H1 (cell line): ENCODE data around the gene NIFK. TPM values are rescaled to one million over a fixed set of nuclear protein-coding genes. Genes with fewer than 3 reads are reported as not detected.
A peak's percentile ranks its signal among the peaks of the same experiment; 100 is the strongest.

Experiments
- CTCF ChIA-PET: fragments of 300-600 bp; sonication (Branson Sonifier 250); formaldehyde crosslinking; loops from one replicate; lab custom pipeline; 2021; ENCODE audit not compliant: partially characterized antibody; lab: Charles Lee
- POLR2A ChIA-PET: fragments of 300-600 bp; sonication (Branson Sonifier 250); formaldehyde crosslinking; loops from one replicate; lab custom pipeline; 2021; ENCODE audit warnings: inconsistent platforms; ENCODE audit not compliant: partially characterized antibody; lab: Charles Lee
- DNase-seq, 2 experiments: peaks; one replicate each; pipeline versions ENCODE4 v3.0.0 to v3.0.0-alpha.2; 2010 to 2022; ENCODE audit warnings: low spot score in 2 of 2, low read depth in 1 of 2, mixed read lengths in 1 of 2
- FAIRE-seq: peaks from 2 replicates; lab custom pipeline; 2011; peaks lifted over from hg19 to GRCh38; lab: Jason Lieb, UNC
- H2AFZ ChIP-seq: 2 replicates; pipeline ENCODE4 v1.8.1; 2012; ENCODE audit warnings: low read length, inconsistent platforms
- H2AK5ac ChIP-seq: 2 replicates; pipeline ENCODE4 v1.6.1; 2013; ENCODE audit warnings: low read depth, low read length
- H2BK120ac ChIP-seq: replicated peaks from 2 replicates; pipeline ENCODE3; 2013; ENCODE audit warnings: low read depth, low read length, inconsistent platforms
- H2BK12ac ChIP-seq: 2 replicates; pipeline ENCODE4 v1.6.1; 2013; ENCODE audit warnings: low read depth, low read length
- H2BK15ac ChIP-seq: 2 replicates; pipeline ENCODE4 v1.6.1; 2013; ENCODE audit warnings: low read length
- H2BK20ac ChIP-seq: 2 replicates; pipeline ENCODE4 v1.6.1; 2013; ENCODE audit warnings: low read length
- H2BK5ac ChIP-seq: 2 replicates; pipeline ENCODE4 v1.6.1; 2013; ENCODE audit warnings: low read depth, low read length
- H3K14ac ChIP-seq: 2 replicates; pipeline ENCODE4 v1.6.1; 2013; ENCODE audit warnings: inconsistent platforms; ENCODE audit not compliant: insufficient read length
- H3K18ac ChIP-seq: 2 replicates; pipeline ENCODE4 v1.6.1; 2013; ENCODE audit warnings: low read length; ENCODE audit errors: extremely low read depth
- H3K23ac ChIP-seq: 2 replicates; pipeline ENCODE4 v1.6.1; 2013; ENCODE audit warnings: inconsistent platforms; ENCODE audit not compliant: insufficient read length
- H3K23me2 ChIP-seq: 2 replicates; pipeline ENCODE4 v1.6.1; 2013; ENCODE audit warnings: low read depth, low read length
- H3K27ac ChIP-seq: 2 replicates; pipeline ENCODE4 v1.6.1; 2011; ENCODE audit warnings: low read depth, low read length, inconsistent platforms
- H3K27me3 ChIP-seq, 4 experiments: replicated peaks in 1 of 4; 1 replicate in 1 of 4; 2 replicates in 3 of 4; pipeline versions ENCODE4 v1.6.1 to v1.8.1; 2011 to 2013; ENCODE audit warnings: low read length in 3 of 4, mild to moderate bottlenecking in 3 of 4, inconsistent platforms in 2 of 4, mixed read lengths in 2 of 4, moderate library complexity in 1 of 4; ENCODE audit not compliant: control insufficient read depth in 3 of 4, insufficient read depth in 3 of 4; ENCODE audit errors: extremely low read depth in 1 of 4
- H3K36me3 ChIP-seq, 4 experiments: 2 replicates each; pipeline versions ENCODE4 v1.6.1 to v1.8.1; 2011 to 2013; ENCODE audit warnings: mild to moderate bottlenecking in 4 of 4, low read length in 3 of 4, moderate library complexity in 2 of 4, control low read depth in 1 of 4, inconsistent platforms in 1 of 4; ENCODE audit not compliant: insufficient read depth in 4 of 4, control insufficient read depth in 2 of 4
- H3K4ac ChIP-seq: replicated peaks from 2 replicates; pipeline ENCODE3; 2013; ENCODE audit warnings: low read length, low read depth, mixed read lengths, inconsistent platforms; ENCODE audit not compliant: insufficient read length
- H3K4me1 ChIP-seq, 4 experiments: replicated peaks in 1 of 4; 1 replicate in 1 of 4; 2 replicates in 3 of 4; pipeline versions ENCODE4 v1.6.1 to v1.8.1; 2011 to 2013; ENCODE audit warnings: low read length in 3 of 4, inconsistent platforms in 2 of 4, mixed read lengths in 1 of 4; ENCODE audit not compliant: insufficient read depth in 4 of 4, control insufficient read depth in 3 of 4
- H3K4me2 ChIP-seq, 2 experiments: 2 replicates each; pipeline versions ENCODE4 v1.6.1 to v1.8.1; 2011 to 2013; ENCODE audit warnings: low read depth in 2 of 2, low read length in 2 of 2, control low read depth in 1 of 2, inconsistent platforms in 1 of 2, mild to moderate bottlenecking in 1 of 2; ENCODE audit not compliant: insufficient read depth in 1 of 2
- H3K4me3 ChIP-seq, 4 experiments: fragments of 200-600, 300-600 bp in 1 of 4; sonication (generic), shearing (Covaris generic), sonication (Bioruptor Twin) in 1 of 4; 2 replicates each; pipeline versions ENCODE4 v1.5.1 to v1.8.1; 2011 to 2016; ENCODE audit warnings: low read length in 4 of 4, low read depth in 3 of 4, control low read depth in 2 of 4, inconsistent platforms in 2 of 4, mild to moderate bottlenecking in 2 of 4, mixed read lengths in 1 of 4, moderate library complexity in 1 of 4; ENCODE audit not compliant: insufficient read depth in 2 of 4; ENCODE audit errors: extremely low read depth in 1 of 4
- H3K56ac ChIP-seq: replicated peaks from 2 replicates; pipeline ENCODE3; 2013; ENCODE audit warnings: low read depth, mild to moderate bottlenecking, mixed read lengths, low read length, inconsistent platforms; ENCODE audit not compliant: insufficient read length
- H3K79me1 ChIP-seq: 2 replicates; pipeline ENCODE4 v1.6.1; 2013; ENCODE audit warnings: low read depth, low read length, control low read depth
- H3K79me2 ChIP-seq, 2 experiments: 2 replicates each; pipeline versions ENCODE4 v1.6.1 to v1.8.1; 2012 to 2013; ENCODE audit warnings: low read length in 2 of 2, mild to moderate bottlenecking in 2 of 2, inconsistent platforms in 1 of 2; ENCODE audit not compliant: insufficient read depth in 2 of 2, control insufficient read depth in 1 of 2
- H3K9ac ChIP-seq, 4 experiments: replicated peaks in 1 of 4; 1 replicate in 1 of 4; 2 replicates in 3 of 4; pipeline versions ENCODE4 v1.6.1 to v1.8.1; 2011 to 2013; ENCODE audit warnings: low read depth in 3 of 4, low read length in 3 of 4, control low read depth in 2 of 4, mild to moderate bottlenecking in 2 of 4, moderate library complexity in 2 of 4, inconsistent platforms in 1 of 4; ENCODE audit errors: extremely low read depth in 1 of 4
- H3K9me3 ChIP-seq, 2 experiments: 2 replicates each; pipeline versions ENCODE4 v1.6.1 to v1.8.1; 2012 to 2013; ENCODE audit warnings: mild to moderate bottlenecking in 2 of 2, moderate library complexity in 2 of 2, control low read depth in 1 of 2, inconsistent platforms in 1 of 2, low read depth in 1 of 2, low read length in 1 of 2, mixed read lengths in 1 of 2; ENCODE audit not compliant: insufficient read depth in 2 of 2
- H4K20me1 ChIP-seq, 2 experiments: replicated peaks in 1 of 2; 2 replicates each; pipeline versions ENCODE3 to v1.8.1; 2011 to 2013; ENCODE audit warnings: inconsistent platforms in 2 of 2, low read length in 2 of 2, mild to moderate bottlenecking in 1 of 2; ENCODE audit not compliant: insufficient read depth in 2 of 2, control insufficient read depth in 1 of 2
- H4K5ac ChIP-seq: 2 replicates; pipeline ENCODE4 v1.6.1; 2013; ENCODE audit warnings: low read length, low read depth, mixed read lengths, inconsistent platforms; ENCODE audit not compliant: insufficient read length
- H4K8ac ChIP-seq: 2 replicates; pipeline ENCODE4 v1.8.0; 2013; ENCODE audit warnings: mild to moderate bottlenecking, moderate library complexity, low read length, inconsistent platforms; ENCODE audit not compliant: insufficient read depth; ENCODE audit errors: extremely low read depth
- H4K91ac ChIP-seq: replicated peaks from 2 replicates; pipeline ENCODE3; 2013; ENCODE audit warnings: low read length, mixed read lengths, inconsistent platforms; ENCODE audit not compliant: insufficient read length
- ASH2L ChIP-seq: fragments of 200-600, 300-600 bp; sonication (generic); IDR thresholded peaks from one replicate; pipeline ENCODE4 v1.7.1; 2017; ENCODE audit warnings: low read length
- BACH1 ChIP-seq: IDR thresholded peaks from 2 replicates; pipeline ENCODE4 v1.6.1; 2012; ENCODE audit warnings: low read length, improper control_type of control experiment
- CREB1 ChIP-seq: IDR thresholded peaks from 2 replicates; pipeline ENCODE4 v1.6.1; 2012; ENCODE audit warnings: inconsistent platforms
- NANOG ChIP-seq: IDR thresholded peaks from 2 replicates; pipeline ENCODE4 v1.6.1; 2011; ENCODE audit warnings: low read length, low read depth, mild to moderate bottlenecking, inconsistent platforms; ENCODE audit not compliant: insufficient read depth, poor library complexity, severe bottlenecking
- RAD21 ChIP-seq, 2 experiments: IDR thresholded peaks in 1 of 2; conservative IDR thresholded peaks in 1 of 2; 2 replicates each; pipeline ENCODE4 v1.6.1; 2011; ENCODE audit warnings: low read depth in 2 of 2, low read length in 2 of 2, improper control_type of control experiment in 1 of 2, inconsistent platforms in 1 of 2, mild to moderate bottlenecking in 1 of 2, moderate library complexity in 1 of 2
- SAP30 ChIP-seq: fragments of 300-600 bp; sonication (generic); IDR thresholded peaks from 2 replicates; pipeline ENCODE4 v1.7.1; 2012; ENCODE audit warnings: low read length, moderate library complexity, mild to moderate bottlenecking, inconsistent platforms; ENCODE audit not compliant: insufficient read depth, insufficient replicate concordance
- SP1 ChIP-seq: IDR thresholded peaks from 2 replicates; pipeline ENCODE4 v1.6.1; 2011; ENCODE audit warnings: low read depth, low read length
- WGBS, 2 experiments: shearing (Covaris generic) in 1 of 2; methylation state at CpG; one replicate each; pipeline versions ENCODE4 v1.1.6 to v1.1.7; 2013 to 2015; ENCODE audit warnings: low lambda C conversion rate in 2 of 2, mixed read lengths in 2 of 2, inconsistent platforms in 1 of 2, low coverage in 1 of 2, missing lambda C conversion rate in 1 of 2; ENCODE audit not compliant: insufficient replicate concordance in 2 of 2, insufficient coverage in 1 of 2, insufficient read length in 1 of 2; ENCODE audit errors: extremely low coverage in 1 of 2, missing lambda C conversion rate in 1 of 2; 5-methylcytosine and 5-hydroxymethylcytosine counted together
- polyA plus RNA-seq, 7 experiments: library from polyadenylated mRNA; depleted of rRNA in 3 of 7; stranded (reverse) in 5 of 7; unstranded in 2 of 7; fragments of >200 nt in 5 of 7; fragments of 200-250 nt in 2 of 7; gene quantifications; 1 replicate in 5 of 7; 2 replicates in 1 of 7; 4 replicates in 1 of 7; pipeline versions ENCODE4 v1.2.1 to v1.2.3, GENCODE V29; 2011 to 2013; ENCODE audit warnings: missing spikeins in 2 of 7, mixed read lengths in 2 of 7
- total RNA-seq: library from RNA; stranded (reverse); fragmentation: NEBNext Ultra II Directional; extraction: Animal tissue kit (Norgen Biotek cat#: 25700); gene quantifications from 2 replicates; pipeline ENCODE4 v1.2.1, GENCODE V29; 2021
- TF ChIP-seq, protein P1 (sequence below): IDR thresholded peaks from 2 replicates; pipeline ENCODE4 v1.6.1; 2012; ENCODE audit warnings: low read length, inconsistent platforms

Gene NIFK
- total and polyA plus RNA-seq, 2 of the 8 experiments (the other 6 are each of a cell fraction or from before 2014, with no cell fraction given) = 24.4 to 117 TPM

DNA sequence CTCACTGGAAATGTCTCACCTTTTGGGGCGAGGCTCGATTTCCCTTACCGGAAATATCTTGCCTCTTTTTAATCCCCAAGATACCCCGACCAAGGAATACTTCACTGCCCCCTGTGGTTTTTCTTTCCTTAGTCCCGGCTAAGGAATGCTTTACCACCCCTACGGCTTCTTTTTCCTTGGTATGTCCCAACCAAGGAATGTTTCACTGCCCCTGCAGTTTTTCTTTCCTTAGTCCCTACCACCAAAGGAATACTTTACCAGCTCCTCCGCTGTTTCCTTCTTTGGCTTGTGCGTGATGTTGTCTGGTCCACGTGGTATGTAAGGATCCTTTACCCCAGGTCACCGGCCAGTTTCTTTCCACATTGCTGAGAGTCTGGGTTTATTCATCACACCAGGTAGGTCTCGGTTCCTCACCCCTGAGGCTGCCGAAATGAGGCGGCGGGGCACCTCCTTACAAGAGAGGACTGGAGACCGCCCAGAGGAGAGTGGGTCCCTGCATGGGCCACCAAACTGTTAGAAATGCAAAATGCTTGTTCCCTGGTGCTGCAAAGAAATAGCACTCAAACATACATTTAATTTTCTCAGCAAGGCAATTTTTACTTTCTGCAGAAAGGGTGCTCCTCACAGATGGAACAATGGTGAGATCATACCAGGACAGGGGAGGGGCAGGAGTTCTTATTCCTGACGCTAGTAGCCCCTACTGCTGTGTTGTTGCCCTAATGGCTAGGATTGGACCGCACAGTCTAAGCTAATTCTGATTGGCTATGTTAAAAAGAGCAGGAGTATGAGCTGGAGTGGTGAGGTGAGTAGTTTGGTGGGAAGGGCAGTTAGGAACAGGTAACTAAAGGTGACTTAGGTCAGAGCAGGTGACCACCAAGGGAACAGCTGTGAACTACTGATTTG is 54.0 kb downstream of the NIFK start:
- peak overlapping the region; percentile 96 for H2BK5ac ChIP-seq
- FAIRE-seq = peak; percentile 97
- peaks cover 0 to 19% of the 10 kb centered on the region in 2 experiments; a peak in 2 of 4 replicates for H3K79me2 ChIP-seq
- H3K14ac ChIP-seq = no peak overlapping the region
- no peak overlapping the region for H2AFZ ChIP-seq
- H3K18ac ChIP-seq = peak overlapping the region; percentile 97
- no peaks in the 10 kb centered on the region for H4K20me1 ChIP-seq
- peaks cover 8 to 26% (median 18%) of the 10 kb centered on the region in 4 experiments for H3K4me1 ChIP-seq
- peak overlapping the region; percentile 66 for H2BK120ac ChIP-seq
- no peak overlapping the region for H3K4ac ChIP-seq
- no peak overlapping the region for H4K5ac ChIP-seq
- peaks cover 0 to 5% (median 1%) of the 10 kb centered on the region in 4 experiments; a peak in 2 of 8 replicates for H3K36me3 ChIP-seq
- peak overlapping the region; percentile 83 for H2BK20ac ChIP-seq
- H3K9me3 ChIP-seq = peaks cover 6 to 9% of the 10 kb centered on the region in 2 experiments; a peak in 3 of 4 replicates
- peaks cover 8% of the 10 kb centered on the region for H3K23me2 ChIP-seq
- H3K4me2 ChIP-seq = peak overlapping the region; percentile 75 to 87
- WGBS, 2 experiments = 4% methylated on average over 17 of the region's 17 CpGs; no CpG with 5 or more reads in 1 of the 2 experiments
- no peak overlapping the region for H3K23ac ChIP-seq
- peak overlapping the region; percentile 93 for H3K27ac ChIP-seq
- H3K9ac ChIP-seq = peak overlapping the region; percentile 88 to 98 (median 90)
- peak overlapping the region; percentile 94 for H2AK5ac ChIP-seq
- peak overlapping the region; percentile 83; the same call in 1 of the 2 replicates for H4K8ac ChIP-seq
- H2BK15ac ChIP-seq = peak overlapping the region; percentile 93; the same call in 1 of the 2 replicates
- H3K56ac ChIP-seq = no peak overlapping the region
- no peaks in the 10 kb centered on the region; a peak in 1 of 7 replicates for H3K27me3 ChIP-seq
- peak overlapping the region; percentile 76 to 90 (median 86) for H3K4me3 ChIP-seq
- ChIA-PET POLR2A (interaction anchor here (0.7 to 4.8 kb wide), 26 partner anchors 9 to 315 kb away, joined by 3 to 42 read pairs (median 4); partner anchors contain the start of genes CLASP1, NIFK and RNU4ATAC), CTCF (interaction anchor here (1.4 to 2.3 kb wide), 5 partner anchors 12 to 152 kb away, joined by 4 to 6 read pairs (median 5); partner anchors contain the start of gene RNU4ATAC)
- no peaks in the 10 kb centered on the region for H3K79me1 ChIP-seq
- peak in 1 of 2 experiments; percentile 68 for DNase-seq
- H2BK12ac ChIP-seq = peak overlapping the region; percentile 92; the same call in 1 of the 2 replicates
- H4K91ac ChIP-seq = peak overlapping the region; percentile 47
- TF ChIP-seq ASH2L (no peak), SP1 (peak; percentile 71), SAP30 (no peak), CREB1 (no peak; the same call in 1 of the 2 replicates), NANOG (no peak), BACH1 (no peak), RAD21 (IDR thresholded peaks at IDR 0.05 in 1 of 2, conservative IDR thresholded peaks at IDR 0.05 in 1 of 2; ENCODE audit: low read depth in 2 of 2, low read length in 2 of 2) (no peak)
- TF ChIP-seq, protein P1, sequence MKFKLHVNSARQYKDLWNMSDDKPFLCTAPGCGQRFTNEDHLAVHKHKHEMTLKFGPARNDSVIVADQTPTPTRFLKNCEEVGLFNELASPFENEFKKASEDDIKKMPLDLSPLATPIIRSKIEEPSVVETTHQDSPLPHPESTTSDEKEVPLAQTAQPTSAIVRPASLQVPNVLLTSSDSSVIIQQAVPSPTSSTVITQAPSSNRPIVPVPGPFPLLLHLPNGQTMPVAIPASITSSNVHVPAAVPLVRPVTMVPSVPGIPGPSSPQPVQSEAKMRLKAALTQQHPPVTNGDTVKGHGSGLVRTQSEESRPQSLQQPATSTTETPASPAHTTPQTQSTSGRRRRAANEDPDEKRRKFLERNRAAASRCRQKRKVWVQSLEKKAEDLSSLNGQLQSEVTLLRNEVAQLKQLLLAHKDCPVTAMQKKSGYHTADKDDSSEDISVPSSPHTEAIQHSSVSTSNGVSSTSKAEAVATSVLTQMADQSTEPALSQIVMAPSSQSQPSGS = peak; percentile 78; the same call in 1 of the 2 replicates
